SK-N-SH treated with all-trans-retinoic acid at 6 μM for 48 hours (cell line): ENCODE measurements around the gene PRXL2B.

ENCODE experiments used
- ARNTL ChIP-seq: fragments of 450-650 bp; formaldehyde crosslinking; IDR thresholded peaks from 2 replicates; pipeline ENCODE4 v1.5.0; 2020; ENCODE audit warnings: low read depth, mild to moderate bottlenecking, moderate library complexity, borderline replicate concordance
- ESRRG ChIP-seq: fragments of 250-450 bp; sonication (Bioruptor Pico); IDR thresholded peaks from 2 replicates; pipeline ENCODE4 v1.6.1; 2021; ENCODE audit warnings: mild to moderate bottlenecking
- PPARA ChIP-seq: fragments of 250-450 bp; sonication (Bioruptor Pico); IDR thresholded peaks from 2 replicates; pipeline ENCODE4 v1.5.0; 2020; ENCODE audit warnings: mild to moderate bottlenecking, borderline replicate concordance
- TCF4 ChIP-seq: fragments of 250-450 bp; sonication (Bioruptor Pico); IDR thresholded peaks from 2 replicates; pipeline ENCODE4 v1.8.0; 2021; ENCODE audit warnings: mild to moderate bottlenecking, moderate library complexity, borderline replicate concordance
- ZC3H10 ChIP-seq: fragments of 250-450 bp; sonication (Bioruptor Pico); IDR thresholded peaks from 2 replicates; pipeline ENCODE4 v1.5.1; 2021; ENCODE audit warnings: mild to moderate bottlenecking, moderate library complexity
- TF ChIP-seq, protein P1 (sequence below): fragments of 250-450 bp; sonication (Bioruptor Pico); IDR thresholded peaks from 2 replicates; pipeline ENCODE4 v1.5.0; 2020; ENCODE audit warnings: mild to moderate bottlenecking, moderate library complexity
- TF ChIP-seq, protein P2 (sequence below): fragments of 250-450 bp; sonication (Bioruptor Pico); IDR thresholded peaks from 2 replicates; pipeline ENCODE4 v1.8.0; 2021; ENCODE audit warnings: low read depth, mild to moderate bottlenecking, moderate library complexity, borderline replicate concordance
- TF ChIP-seq, protein P3 (sequence below): fragments of 250-450 bp; sonication (Bioruptor Pico); IDR thresholded peaks from 2 replicates; pipeline ENCODE4 v1.5.1; 2021; ENCODE audit warnings: mild to moderate bottlenecking, moderate library complexity
- TF ChIP-seq, protein P4 (sequence below): fragments of 250-450 bp; sonication (Bioruptor Pico); IDR thresholded peaks from 2 replicates; pipeline ENCODE4 v1.5.1; 2020; ENCODE audit warnings: low read depth, mild to moderate bottlenecking, moderate library complexity

DNA sequence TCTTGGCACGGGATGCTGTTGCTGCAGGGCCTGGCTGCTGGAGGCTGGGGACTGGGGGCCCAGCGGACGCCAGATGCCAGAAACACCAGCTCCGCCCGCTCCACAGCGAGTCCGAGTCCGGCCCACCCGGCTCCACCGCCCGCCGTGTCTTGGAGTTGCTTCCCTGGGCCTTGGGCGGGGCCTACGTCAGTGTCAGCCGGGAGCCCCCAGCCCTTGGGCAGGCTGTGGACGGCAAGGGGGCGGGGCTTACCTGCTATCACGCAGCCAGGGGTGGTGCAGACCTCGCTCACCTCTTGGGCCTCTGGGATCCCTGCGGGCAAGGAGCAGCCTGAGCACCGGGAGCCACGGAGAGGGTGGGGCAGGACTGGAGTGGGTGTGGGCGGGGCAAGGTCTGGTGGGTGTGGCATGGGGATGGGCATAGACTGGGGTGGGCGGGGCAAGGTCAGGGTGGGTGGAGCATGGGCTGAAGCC lies 24.5 kb downstream of the PRXL2B start:
- TF ChIP-seq, protein P1, sequence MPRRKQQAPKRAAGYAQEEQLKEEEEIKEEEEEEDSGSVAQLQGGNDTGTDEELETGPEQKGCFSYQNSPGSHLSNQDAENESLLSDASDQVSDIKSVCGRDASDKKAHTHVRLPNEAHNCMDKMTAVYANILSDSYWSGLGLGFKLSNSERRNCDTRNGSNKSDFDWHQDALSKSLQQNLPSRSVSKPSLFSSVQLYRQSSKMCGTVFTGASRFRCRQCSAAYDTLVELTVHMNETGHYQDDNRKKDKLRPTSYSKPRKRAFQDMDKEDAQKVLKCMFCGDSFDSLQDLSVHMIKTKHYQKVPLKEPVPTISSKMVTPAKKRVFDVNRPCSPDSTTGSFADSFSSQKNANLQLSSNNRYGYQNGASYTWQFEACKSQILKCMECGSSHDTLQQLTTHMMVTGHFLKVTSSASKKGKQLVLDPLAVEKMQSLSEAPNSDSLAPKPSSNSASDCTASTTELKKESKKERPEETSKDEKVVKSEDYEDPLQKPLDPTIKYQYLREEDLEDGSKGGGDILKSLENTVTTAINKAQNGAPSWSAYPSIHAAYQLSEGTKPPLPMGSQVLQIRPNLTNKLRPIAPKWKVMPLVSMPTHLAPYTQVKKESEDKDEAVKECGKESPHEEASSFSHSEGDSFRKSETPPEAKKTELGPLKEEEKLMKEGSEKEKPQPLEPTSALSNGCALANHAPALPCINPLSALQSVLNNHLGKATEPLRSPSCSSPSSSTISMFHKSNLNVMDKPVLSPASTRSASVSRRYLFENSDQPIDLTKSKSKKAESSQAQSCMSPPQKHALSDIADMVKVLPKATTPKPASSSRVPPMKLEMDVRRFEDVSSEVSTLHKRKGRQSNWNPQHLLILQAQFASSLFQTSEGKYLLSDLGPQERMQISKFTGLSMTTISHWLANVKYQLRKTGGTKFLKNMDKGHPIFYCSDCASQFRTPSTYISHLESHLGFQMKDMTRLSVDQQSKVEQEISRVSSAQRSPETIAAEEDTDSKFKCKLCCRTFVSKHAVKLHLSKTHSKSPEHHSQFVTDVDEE (CRISPR knock-in tag): no peak
- TF ChIP-seq, protein P2, sequence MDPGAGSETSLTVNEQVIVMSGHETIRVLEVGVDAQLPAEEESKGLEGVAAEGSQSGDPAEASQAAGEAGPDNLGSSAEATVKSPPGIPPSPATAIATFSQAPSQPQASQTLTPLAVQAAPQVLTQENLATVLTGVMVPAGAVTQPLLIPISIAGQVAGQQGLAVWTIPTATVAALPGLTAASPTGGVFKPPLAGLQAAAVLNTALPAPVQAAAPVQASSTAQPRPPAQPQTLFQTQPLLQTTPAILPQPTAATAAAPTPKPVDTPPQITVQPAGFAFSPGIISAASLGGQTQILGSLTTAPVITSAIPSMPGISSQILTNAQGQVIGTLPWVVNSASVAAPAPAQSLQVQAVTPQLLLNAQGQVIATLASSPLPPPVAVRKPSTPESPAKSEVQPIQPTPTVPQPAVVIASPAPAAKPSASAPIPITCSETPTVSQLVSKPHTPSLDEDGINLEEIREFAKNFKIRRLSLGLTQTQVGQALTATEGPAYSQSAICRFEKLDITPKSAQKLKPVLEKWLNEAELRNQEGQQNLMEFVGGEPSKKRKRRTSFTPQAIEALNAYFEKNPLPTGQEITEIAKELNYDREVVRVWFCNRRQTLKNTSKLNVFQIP (CRISPR knock-in tag): no peak
- TF ChIP-seq, protein P3, sequence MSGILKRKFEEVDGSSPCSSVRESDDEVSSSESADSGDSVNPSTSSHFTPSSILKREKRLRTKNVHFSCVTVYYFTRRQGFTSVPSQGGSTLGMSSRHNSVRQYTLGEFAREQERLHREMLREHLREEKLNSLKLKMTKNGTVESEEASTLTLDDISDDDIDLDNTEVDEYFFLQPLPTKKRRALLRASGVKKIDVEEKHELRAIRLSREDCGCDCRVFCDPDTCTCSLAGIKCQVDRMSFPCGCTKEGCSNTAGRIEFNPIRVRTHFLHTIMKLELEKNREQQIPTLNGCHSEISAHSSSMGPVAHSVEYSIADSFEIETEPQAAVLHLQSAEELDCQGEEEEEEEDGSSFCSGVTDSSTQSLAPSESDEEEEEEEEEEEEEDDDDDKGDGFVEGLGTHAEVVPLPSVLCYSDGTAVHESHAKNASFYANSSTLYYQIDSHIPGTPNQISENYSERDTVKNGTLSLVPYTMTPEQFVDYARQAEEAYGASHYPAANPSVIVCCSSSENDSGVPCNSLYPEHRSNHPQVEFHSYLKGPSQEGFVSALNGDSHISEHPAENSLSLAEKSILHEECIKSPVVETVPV (CRISPR knock-in tag): no peak
- TF ChIP-seq, protein P4, sequence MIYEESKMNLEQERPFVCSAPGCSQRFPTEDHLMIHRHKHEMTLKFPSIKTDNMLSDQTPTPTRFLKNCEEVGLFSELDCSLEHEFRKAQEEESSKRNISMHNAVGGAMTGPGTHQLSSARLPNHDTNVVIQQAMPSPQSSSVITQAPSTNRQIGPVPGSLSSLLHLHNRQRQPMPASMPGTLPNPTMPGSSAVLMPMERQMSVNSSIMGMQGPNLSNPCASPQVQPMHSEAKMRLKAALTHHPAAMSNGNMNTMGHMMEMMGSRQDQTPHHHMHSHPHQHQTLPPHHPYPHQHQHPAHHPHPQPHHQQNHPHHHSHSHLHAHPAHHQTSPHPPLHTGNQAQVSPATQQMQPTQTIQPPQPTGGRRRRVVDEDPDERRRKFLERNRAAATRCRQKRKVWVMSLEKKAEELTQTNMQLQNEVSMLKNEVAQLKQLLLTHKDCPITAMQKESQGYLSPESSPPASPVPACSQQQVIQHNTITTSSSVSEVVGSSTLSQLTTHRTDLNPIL (CRISPR knock-in tag): no peak
- TF ChIP-seq TCF4 (no peak), ARNTL (no peak), ESRRG (CRISPR knock-in tag) (no peak), ZC3H10 (CRISPR knock-in tag) (no peak), PPARA (CRISPR knock-in tag) (no peak)
